Erythroblast (primary cell): ENCODE data around the gene CCDC190.

Experiments used
- DNase-seq, 2 experiments: peaks; one replicate each; lab custom pipeline; 2025; lab: John Stamatoyannopoulos, UW
- GATA1 ChIP-seq: IDR thresholded peaks from 2 replicates; pipeline ENCODE4 v1.6.1; 2011; ENCODE audit warnings: low read depth, mild to moderate bottlenecking, control low read depth, low read length, moderate library complexity
- POLR2A ChIP-seq: IDR thresholded peaks from 2 replicates; pipeline ENCODE4 v1.6.1; 2011; ENCODE audit warnings: mild to moderate bottlenecking, low read length

Gene CCDC190

DNA sequence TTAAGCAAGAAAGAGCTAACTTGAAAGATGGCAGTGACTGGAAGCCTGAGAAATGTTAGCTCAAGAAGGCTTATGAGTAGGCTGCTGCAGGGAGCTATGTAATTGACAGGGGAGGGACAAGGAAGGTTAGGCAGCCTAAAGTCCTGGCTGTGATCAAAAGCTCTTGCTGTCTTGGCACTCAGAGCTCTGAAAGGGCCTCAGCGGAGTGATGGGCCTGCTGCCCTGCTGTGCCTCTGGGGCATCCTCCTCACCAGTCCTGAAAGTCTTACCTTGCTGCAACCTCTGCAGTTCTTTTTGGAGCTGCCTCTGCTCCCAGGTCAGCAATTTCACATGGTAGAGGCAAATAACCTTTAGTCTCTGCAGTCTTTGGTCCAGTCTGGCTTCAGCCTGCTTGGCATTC lies 1.8 kb downstream of the CCDC190 start:
- TF ChIP-seq GATA1 (no peak), POLR2A (no peak)
- no peak for DNase-seq

DNA sequence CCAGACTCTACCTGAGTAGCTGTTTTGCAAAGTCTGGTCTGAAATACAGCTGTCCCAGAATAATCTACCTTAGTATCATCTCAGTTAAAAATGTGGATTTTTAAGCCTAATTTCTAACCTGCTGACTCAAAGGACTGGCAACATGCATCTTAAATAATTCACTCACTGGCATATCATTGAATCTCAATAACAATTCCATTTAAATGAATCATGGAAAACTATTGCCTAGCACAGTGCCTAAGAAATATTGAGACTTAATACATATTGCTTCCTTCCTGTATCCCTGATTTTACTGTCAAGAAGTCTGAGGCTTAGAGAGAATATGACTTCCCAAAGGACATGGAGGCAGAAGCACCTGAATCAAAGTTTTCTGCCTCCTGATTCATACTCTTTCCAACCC lies 3.1 kb downstream of the CCDC190 start:
- DNase-seq = no peak
- TF ChIP-seq GATA1 = no peak
- TF ChIP-seq POLR2A = no peak

DNA sequence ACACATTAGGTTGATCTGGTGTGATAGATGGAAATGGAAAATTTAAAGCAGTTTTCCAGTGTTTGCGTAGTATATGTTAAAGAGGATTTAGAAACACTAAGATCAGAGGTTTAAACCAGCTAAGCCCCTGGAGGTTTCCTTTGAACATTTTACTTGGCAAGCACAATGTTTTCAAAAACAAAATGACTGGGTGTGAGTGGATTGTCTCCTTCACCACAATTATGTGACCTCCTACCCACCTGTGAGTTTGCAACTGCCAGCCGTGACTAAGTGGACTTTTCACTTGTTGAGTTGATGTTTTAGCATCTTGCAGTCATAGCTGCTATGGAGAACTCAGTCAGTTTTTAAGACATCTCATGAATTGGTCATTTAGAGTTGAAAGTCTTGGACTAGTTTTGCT lies 4.7 kb downstream of the CCDC190 start:
- TF ChIP-seq GATA1 (no peak), POLR2A (no peak)
- no peak for DNase-seq

DNA sequence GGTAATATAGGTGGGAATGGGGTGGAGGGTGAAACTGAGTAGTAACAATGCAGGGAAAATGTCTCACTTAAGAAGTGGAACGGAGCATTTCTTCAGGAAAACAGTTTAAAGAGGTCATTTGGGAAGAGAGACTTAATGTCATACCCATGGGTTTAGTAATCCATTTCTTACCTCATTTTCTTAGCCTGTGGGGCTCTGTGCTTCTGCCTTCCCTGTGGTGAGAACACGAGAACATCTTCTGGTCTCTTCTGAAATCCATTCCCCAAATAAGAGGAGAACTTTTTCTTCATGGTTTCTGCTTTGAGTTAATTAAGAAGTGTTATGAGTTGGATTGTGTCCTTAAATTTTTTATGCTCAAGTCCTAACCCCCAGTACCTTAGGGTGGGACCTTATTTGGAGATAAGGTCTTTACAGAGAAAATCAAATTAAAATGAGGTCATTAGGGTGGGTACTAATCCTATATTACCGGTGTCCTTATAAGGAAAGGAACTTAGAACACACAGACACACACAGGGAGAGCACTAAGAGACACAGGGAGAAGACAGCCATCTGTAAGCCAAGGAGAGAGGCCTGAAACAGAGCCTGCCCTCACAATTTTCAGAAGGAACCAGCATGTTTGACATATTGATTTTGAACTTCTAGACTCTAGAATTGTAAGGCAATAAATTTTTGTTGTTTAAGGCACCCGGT lies 5.4 kb downstream of the CCDC190 start:
- DNase-seq = no peak
- TF ChIP-seq POLR2A (no peak), GATA1 (no peak)

DNA sequence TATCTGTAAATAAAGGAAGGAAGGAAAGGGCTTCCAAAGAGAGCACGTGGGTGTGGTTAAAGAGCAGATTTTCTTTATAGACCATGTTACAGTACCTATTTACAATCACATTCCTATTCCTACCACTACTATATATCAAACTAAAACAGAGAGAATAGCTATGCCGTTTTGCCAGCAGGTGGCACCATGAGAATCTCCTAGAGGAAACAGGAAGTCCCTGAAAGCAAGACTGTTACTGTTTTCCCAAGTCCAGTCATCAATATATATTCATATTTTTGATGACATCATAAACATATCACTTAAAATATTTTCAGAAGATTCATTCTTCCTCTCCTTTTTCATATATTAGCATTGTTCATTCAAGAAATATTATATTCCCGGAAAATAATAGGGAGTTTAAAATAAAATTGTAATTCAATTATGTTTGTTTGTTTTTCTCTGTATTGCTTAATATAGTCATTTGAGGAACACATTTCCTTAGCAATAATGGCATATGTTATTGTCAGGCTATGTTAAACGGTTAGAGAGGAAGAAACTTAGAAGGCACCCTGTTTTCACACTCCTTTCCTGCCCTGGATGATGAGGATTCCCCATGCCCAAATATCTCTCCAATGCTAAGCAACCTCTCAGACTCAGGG lies 6.6 kb downstream of the CCDC190 start:
- TF ChIP-seq GATA1 (no peak), POLR2A (no peak)
- DNase-seq = peak; percentile 37 to 62

DNA sequence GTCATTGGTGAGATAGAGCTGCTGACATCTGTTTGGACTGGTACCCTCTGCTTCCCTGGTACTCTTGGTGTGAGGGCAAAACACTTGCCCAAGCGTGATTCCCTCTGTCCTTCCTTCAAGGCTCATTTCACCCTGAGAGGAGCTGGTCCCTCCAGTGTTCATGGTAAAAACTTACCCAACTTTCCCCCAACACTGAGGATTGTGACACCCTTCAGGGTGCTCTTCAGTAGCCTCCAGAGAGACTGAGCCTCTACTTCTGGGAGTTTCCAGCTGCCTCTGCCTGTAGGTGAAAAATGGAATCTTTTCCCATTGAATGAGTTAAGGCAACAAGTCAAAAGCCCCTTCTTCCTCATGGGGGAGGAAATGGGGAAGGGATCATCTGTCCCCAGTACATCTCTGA lies 9.6 kb downstream of the CCDC190 start:
- no peak for DNase-seq
- TF ChIP-seq GATA1 = no peak
- TF ChIP-seq POLR2A = no peak

DNA sequence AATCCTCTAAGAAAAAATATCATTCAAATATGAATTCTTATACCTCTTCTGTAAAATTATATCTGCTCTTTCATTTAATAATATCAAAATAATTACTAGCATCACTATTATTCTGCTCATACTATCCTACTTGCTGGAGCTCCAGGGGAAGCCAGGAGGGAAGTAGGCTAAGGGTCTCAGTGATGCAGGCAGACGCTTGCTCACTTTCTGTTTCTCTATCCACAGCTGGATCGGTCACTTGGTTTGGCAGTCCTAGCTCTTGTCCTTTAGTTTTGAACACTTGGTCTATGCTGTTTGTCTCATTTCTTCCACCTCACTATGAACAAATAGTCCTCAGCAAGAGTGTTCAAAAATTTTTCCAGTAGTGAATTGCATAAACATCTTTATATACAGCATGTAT lies 11.3 kb downstream of the CCDC190 start:
- DNase-seq = no peak
- TF ChIP-seq GATA1 (no peak), POLR2A (no peak)

- DNase-seq = peak; percentile 72 to 88
- TF ChIP-seq GATA1 (no peak), POLR2A (no peak)
Observed at GRCh38 chr1:162847839-162848453, 13.0 kb downstream of the CCDC190 start.

DNA sequence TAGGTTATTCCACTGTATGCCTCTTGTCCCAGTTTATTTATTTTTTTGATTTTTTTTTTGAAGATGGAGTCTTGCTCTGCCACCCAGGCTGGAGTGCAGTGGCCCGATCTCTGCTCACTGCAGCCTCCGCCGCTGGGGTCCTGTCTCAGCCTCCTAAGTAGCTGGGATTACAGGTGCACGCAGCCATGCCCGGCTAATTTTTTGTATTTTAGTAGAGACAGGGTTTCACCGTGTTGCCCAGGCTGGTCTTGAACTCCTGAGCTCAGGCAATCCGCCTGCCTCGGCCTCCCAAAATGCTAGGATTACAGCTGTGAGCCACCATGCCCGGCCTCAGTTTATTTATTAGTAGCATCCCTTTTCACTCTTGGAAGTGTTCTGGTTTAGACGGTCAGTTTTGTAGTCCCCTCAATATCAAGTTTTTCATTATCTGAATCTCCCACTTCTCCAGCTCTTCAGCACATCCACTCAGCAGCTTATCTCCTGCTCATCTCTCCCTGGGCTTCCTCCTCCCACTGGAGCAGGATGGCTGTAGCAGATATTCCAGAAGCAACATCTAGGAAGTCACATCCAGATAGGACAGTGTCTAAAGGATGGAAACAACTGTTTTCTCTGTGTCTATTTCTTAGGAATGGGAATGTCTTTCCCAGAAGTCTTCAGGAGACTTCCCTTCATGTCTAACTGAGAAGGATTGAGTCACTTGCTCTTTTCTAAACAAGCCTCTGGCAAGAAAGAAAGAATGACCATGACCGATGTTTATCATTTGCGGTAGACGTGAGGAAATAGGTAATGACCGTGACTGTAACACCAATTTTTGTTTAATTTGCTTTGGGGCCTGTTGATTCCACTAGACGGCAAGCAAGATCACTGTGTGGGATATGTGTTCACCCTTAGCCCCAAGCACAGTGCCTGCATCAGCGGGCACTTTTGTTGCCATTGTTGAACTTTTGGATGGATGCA lies 14.4 kb downstream of the CCDC190 start:
- TF ChIP-seq GATA1 (no peak), POLR2A (no peak)
- no peak for DNase-seq

DNA sequence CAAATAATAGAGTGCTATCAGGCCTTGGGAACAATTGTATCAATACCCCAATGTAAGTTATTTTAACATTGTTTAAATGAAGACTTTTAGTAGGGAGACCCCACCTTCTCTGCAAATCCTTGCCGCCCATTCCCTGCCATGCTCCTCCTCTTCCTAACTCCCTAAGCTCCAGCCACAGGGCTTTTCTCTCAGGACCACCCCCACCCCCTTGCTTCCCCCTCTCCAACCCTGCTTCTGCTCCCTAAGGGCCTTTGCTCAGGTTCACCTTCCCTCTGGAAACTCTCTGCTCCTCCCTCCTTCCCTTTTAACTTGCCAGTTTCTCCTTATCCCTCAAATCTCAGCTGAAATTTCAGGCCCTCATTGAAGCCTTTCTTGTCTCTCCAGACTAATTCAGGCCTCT lies 16.8 kb downstream of the CCDC190 start:
- no peak for DNase-seq

DNA sequence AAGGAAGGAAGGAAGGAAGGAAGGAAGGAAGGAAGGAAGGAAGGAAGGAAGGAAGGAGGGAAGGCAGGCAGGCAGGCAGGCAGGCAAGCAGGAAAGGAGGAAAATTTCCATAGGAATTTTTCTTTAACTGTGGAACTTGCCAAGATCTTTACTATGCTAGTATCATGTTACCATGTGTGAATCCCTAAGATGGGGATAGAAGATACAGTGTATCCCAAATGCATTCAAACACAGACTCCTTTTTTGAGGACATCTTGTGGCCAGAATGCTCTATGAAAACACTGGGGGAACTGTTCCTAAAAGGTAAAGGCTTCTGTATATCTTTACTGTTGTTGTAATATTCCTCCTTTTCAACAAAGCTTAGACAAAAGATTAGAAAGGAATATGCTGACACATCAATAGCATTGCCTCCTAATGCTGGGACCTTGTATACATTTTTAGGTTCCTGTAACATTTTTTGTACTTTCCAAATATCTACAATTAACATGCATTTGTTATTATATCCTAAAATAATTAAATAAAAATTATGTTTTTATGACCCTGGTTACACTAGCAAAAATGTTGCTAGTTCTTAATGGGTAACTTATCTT lies 20.6 kb downstream of the CCDC190 start:
- no peak for DNase-seq
- TF ChIP-seq GATA1 (no peak), POLR2A (no peak)

More for the DNA sequence above, 16.8 kb downstream of the CCDC190 start:
- TF ChIP-seq GATA1 (no peak), POLR2A (no peak)

GRCh38 chr1:162838863-162839262 lies 22.1 kb downstream of the CCDC190 start:
- TF ChIP-seq GATA1 (no peak), POLR2A (no peak)

More at GRCh38 chr1:162838863-162839262, 22.1 kb downstream of the CCDC190 start:
- no peak for DNase-seq
